Measurements from ENCODE around the gene SEZ6. TPM values are rescaled to one million over a fixed set of nuclear protein-coding genes. Genes with fewer than 3 reads are reported as not detected.

SEZ6 gene
- total RNA-seq, 3 donors from 2014 or later = not detected

- DNase-seq = no peak
- H3K27me3 Mint-ChIP-seq (ENCODE audit: low read depth) = peaks cover 40% of the 10 kb centered on the region
- no peaks in the 10 kb centered on the region for H3K36me3 Mint-ChIP-seq (ENCODE audit: insufficient read depth)
- no peak overlapping the region for H3K4me3 Mint-ChIP-seq
- ATAC-seq = no peak
- H3K9me3 Mint-ChIP-seq = no peaks in the 10 kb centered on the region
- H3K4me1 Mint-ChIP-seq (ENCODE audit: low read depth) = peaks cover 2% of the 10 kb centered on the region
Observed at GRCh38 chr17:29000973-29001372, 4.9 kb downstream of the SEZ6 start.

DNA sequence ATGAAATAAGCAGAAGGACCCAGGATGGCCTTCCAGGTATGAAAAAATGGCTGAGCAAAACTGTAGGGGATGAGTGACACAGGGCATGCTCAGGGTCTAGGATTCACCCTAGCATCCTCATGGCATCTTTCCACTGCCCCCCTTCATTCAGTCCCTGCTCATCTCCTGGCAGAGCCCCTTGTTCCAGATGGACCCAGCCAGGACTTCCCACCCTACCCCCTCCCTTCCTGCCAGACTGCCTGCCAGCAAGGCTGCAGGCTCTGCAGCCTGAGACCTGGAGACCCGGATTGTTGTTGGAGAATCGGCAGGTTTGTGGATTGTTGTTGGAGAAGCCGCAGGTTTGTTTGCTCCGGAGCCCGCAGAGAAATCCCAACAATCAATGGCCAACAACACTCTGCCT, 6.6 kb downstream of the SEZ6 start:
- ATAC-seq (no peak), DNase-seq (no peak)
- Mint-ChIP-seq H3K9me3 (no peaks in the 10 kb centered on the region), H3K27me3 (ENCODE audit: low read depth) (peaks cover 27% of the 10 kb centered on the region), H3K4me1 (ENCODE audit: low read depth) (no peaks in the 10 kb centered on the region), H3K36me3 (ENCODE audit: insufficient read depth) (no peaks in the 10 kb centered on the region), H3K4me3 (no peak overlapping the region)

DNA sequence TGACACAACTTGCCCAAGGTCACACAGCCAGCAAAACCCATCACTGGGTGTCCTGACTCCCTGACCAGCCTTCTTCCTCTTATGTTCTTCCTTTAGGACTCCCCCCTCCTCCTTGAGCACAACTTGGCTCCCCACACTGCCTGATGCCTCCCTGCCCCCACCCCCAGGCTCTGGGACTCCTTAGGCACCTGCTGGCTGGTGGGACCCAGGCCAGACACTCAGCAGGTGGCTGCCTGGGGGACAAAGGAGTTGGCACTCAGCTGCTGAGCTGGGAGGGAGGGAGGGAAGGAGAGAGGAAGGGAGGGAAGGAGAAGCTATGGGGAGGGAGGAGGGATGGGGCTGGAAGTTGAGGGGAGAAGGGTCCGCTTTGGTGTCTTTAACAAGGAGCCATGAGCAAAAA, 8.0 kb downstream of the SEZ6 start:
- H3K9me3 Mint-ChIP-seq = no peaks in the 10 kb centered on the region
- peaks cover 13% of the 10 kb centered on the region for H3K27me3 Mint-ChIP-seq (ENCODE audit: low read depth)
- no peak overlapping the region for H3K4me3 Mint-ChIP-seq
- no peaks in the 10 kb centered on the region for H3K36me3 Mint-ChIP-seq (ENCODE audit: insufficient read depth)
- H3K4me1 Mint-ChIP-seq (ENCODE audit: low read depth) = no peaks in the 10 kb centered on the region
- ATAC-seq (no peak), DNase-seq (no peak)

DNA sequence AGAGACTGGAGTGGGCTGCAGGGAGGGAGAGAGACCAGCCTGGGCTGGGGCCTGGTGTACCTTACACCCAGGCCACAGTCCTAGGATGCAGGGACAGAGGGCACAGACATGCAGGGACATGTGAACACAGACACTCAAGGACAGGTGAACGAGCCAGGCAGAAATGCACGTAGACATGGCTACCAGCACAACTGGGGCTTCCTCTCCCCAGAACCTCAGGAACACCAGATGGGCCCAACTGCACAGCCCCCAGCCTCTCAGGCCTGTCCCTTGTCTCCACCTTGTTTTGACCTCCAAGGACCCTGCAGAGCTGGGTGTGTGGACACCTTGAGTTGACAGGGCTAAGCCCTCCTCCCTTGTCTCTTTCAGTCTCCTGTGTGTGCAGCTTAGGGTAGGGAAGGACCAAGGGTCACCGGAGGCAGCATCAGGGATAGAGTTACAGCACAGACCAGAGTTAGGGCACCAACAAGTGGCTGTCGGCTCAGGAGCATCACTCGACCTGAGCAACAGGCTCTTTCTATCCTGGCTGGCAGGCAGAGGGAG, 9.2 kb downstream of the SEZ6 start:
- Mint-ChIP-seq H3K4me1 (ENCODE audit: low read depth) (no peaks in the 10 kb centered on the region), H3K36me3 (ENCODE audit: insufficient read depth) (no peaks in the 10 kb centered on the region), H3K4me3 (no peak overlapping the region), H3K27me3 (ENCODE audit: low read depth) (peaks cover 10% of the 10 kb centered on the region), H3K9me3 (no peaks in the 10 kb centered on the region)
- DNase-seq (no peak), ATAC-seq (no peak)

GRCh38 chr17:28993645-28994426, 12.0 kb downstream of the SEZ6 start:
- no peaks in the 10 kb centered on the region for H3K9me3 Mint-ChIP-seq
- ATAC-seq = no peak
- DNase-seq = no peak
- H3K36me3 Mint-ChIP-seq (ENCODE audit: insufficient read depth) = no peaks in the 10 kb centered on the region
- peaks cover 9% of the 10 kb centered on the region for H3K27me3 Mint-ChIP-seq (ENCODE audit: low read depth)
- H3K4me3 Mint-ChIP-seq = no peak overlapping the region
- H3K4me1 Mint-ChIP-seq (ENCODE audit: low read depth) = no peaks in the 10 kb centered on the region

DNA sequence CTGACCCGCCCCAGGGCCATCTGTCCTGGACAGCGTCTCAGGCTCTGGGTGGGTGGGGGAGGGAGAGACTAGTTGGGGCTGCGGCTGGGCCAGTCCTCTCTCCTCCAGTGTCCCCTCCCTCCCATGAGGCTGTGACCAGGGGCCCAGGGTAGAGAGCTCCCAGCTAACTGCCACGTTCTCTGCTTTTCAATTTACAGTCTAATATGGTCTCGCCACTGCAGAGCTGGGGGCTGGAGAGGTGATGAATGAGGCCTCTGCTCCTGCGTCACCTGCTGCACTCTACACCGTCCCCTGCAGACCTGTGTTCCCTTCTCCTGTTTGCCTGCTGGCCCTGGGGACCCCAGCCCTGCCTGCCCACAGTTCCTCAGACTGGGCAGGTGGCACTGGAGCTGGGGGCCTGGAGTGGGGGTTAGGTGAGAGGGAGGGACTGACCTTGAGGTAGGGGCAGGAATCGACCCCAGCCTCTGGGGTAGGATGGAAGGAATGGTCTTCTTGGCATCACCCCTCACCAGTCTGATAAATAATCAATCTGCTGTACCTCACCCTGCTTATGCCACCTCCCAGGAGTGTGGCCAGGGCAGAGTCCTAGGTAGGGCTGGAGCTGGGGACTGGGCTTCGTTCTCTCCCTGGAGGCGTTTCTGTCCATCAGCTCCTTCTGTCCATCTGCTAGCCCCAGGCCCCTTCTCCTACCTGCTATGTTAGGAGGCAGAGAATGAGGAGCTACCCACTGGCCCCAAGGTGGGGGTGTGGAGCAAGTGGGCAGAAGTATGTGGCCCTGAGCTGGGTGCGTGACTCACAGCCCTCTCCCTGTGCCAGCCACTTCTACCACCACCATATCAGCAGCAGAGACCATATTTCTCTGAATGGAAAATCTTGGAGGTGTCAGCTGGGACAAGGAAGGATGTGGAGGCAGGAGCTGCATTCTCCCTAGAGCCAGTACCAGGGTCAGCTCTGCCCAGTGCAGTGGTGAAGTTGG, 12.9 kb downstream of the SEZ6 start:
- Mint-ChIP-seq H3K4me3 (no peak overlapping the region), H3K36me3 (ENCODE audit: insufficient read depth) (no peaks in the 10 kb centered on the region), H3K9me3 (no peaks in the 10 kb centered on the region), H3K27me3 (ENCODE audit: low read depth) (peaks cover 9% of the 10 kb centered on the region), H3K4me1 (ENCODE audit: low read depth) (no peaks in the 10 kb centered on the region)
- ATAC-seq (no peak), DNase-seq (no peak)

DNA sequence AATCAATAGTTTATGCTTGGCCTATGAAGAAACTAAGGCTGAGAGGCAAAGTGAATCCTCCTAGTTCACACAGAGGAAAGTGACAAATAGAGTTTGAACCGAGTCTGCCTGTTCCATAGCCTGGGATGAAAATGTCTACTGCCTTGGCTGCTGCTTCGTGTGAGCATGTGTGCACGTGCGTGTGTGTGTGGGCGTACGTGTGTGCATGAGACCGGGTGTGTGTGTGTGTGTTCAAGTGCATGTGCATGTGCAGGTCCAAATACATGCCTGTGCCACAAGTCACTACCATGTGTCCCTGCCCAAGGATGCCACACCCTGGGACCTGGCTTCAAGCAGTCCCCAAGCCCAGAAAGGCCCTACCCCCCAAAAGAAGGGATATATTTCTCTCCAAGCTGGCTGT, 13.6 kb downstream of the SEZ6 start:
- no peak for ATAC-seq
- H3K4me1 Mint-ChIP-seq (ENCODE audit: low read depth) = no peaks in the 10 kb centered on the region
- no peaks in the 10 kb centered on the region for H3K36me3 Mint-ChIP-seq (ENCODE audit: insufficient read depth)
- H3K9me3 Mint-ChIP-seq = no peaks in the 10 kb centered on the region
- DNase-seq = no peak
- peaks cover 9% of the 10 kb centered on the region for H3K27me3 Mint-ChIP-seq (ENCODE audit: low read depth)
- no peak overlapping the region for H3K4me3 Mint-ChIP-seq

DNA sequence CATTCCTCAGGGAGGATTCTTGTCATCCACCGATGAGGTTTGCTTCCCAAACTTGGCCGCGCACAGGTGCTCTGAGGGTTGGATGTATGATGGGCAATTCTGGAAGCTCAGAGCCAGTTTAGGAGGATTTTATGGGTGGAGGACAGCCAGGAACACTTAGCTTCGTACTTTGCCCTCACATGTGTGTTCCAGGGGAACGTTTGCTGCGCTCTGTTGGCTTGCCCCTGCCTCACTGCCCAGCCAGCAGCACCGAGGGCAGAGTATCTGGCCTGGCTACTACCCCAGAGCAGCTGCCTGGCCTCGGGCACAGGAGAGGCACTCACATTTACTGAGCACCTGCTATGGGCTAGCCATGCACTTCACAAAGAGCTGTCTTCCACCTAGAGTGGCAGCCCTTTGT, 14.1 kb downstream of the SEZ6 start:
- no peak for DNase-seq
- ATAC-seq = no peak
- Mint-ChIP-seq H3K9me3 (no peaks in the 10 kb centered on the region), H3K4me1 (ENCODE audit: low read depth) (no peaks in the 10 kb centered on the region), H3K36me3 (ENCODE audit: insufficient read depth) (no peaks in the 10 kb centered on the region), H3K4me3 (no peak overlapping the region), H3K27me3 (ENCODE audit: low read depth) (peaks cover 5% of the 10 kb centered on the region)

DNA sequence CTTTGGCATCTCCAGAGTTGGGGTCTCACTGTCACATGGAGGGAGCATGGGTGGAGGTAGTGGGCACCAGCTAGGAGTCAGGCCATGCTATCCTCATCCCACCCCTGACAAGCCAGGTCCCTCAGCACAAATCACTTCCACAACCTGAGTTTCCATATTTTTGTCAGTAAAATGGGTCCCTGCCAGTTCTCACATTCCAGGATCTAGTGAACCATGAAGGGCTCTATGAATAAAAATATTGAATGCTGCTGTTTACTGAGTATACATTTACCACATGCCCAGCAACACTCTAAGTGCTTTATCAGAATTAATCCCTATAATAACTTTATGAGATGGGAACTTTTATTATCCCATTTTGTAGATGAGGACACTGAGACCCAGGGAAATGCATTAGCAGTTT, 16.8 kb downstream of the SEZ6 start:
- DNase-seq (no peak), ATAC-seq (no peak)
- Mint-ChIP-seq H3K36me3 (ENCODE audit: insufficient read depth) (no peaks in the 10 kb centered on the region), H3K9me3 (no peaks in the 10 kb centered on the region), H3K27me3 (ENCODE audit: low read depth) (no peaks in the 10 kb centered on the region), H3K4me3 (no peak overlapping the region), H3K4me1 (ENCODE audit: low read depth) (no peaks in the 10 kb centered on the region)

GRCh38 chr17:28988475-28988874, 17.4 kb downstream of the SEZ6 start:
- DNase-seq = no peak
- H3K4me1 Mint-ChIP-seq (ENCODE audit: low read depth) = peaks cover 4% of the 10 kb centered on the region
- no peak overlapping the region for H3K4me3 Mint-ChIP-seq
- no peaks in the 10 kb centered on the region for H3K9me3 Mint-ChIP-seq
- H3K36me3 Mint-ChIP-seq (ENCODE audit: insufficient read depth) = no peaks in the 10 kb centered on the region
- H3K27me3 Mint-ChIP-seq (ENCODE audit: low read depth) = no peaks in the 10 kb centered on the region
- no peak for ATAC-seq

- H3K4me3 Mint-ChIP-seq = no peak overlapping the region
- ATAC-seq = no peak
- H3K36me3 Mint-ChIP-seq (ENCODE audit: insufficient read depth) = no peaks in the 10 kb centered on the region
Observed at GRCh38 chr17:28986714-28987655, 18.8 kb downstream of the SEZ6 start.

GRCh38 chr17:28985950-28986713, 19.7 kb downstream of the SEZ6 start:
- DNase-seq (no peak), ATAC-seq (no peak)
- Mint-ChIP-seq H3K36me3 (ENCODE audit: insufficient read depth) (no peaks in the 10 kb centered on the region), H3K27me3 (ENCODE audit: low read depth) (no peaks in the 10 kb centered on the region), H3K4me1 (ENCODE audit: low read depth) (peaks cover 23% of the 10 kb centered on the region), H3K4me3 (no peak overlapping the region), H3K9me3 (no peaks in the 10 kb centered on the region)

More at GRCh38 chr17:28986714-28987655, 18.8 kb downstream of the SEZ6 start:
- Mint-ChIP-seq H3K27me3 (ENCODE audit: low read depth) (no peaks in the 10 kb centered on the region), H3K4me1 (ENCODE audit: low read depth) (peaks cover 19% of the 10 kb centered on the region), H3K9me3 (no peaks in the 10 kb centered on the region)
- DNase-seq = no peak
